T47D (cell line): ENCODE data around the gene LCN10.

Experiments
- DNase-seq, 2 experiments: peaks; one replicate each; pipeline versions ENCODE4 v3.0.0 to v3.0.0-alpha.2; 2011 to 2012; ENCODE audit warnings: low read depth in 1 of 2, low spot score in 1 of 2
- JUND ChIP-seq: IDR thresholded peaks from 2 replicates; pipeline ENCODE4 v1.6.1; 2012; ENCODE audit warnings: low read depth
- in situ Hi-C: cut with HindIII; loops from 2 replicates; pipeline ENCODE4 v1.10.0; 2016; ENCODE audit warnings: low sequenced_read_pairs, low pct_unique_long_range_greater_than_20kb

LCN10 gene

GRCh38 chr9:136723989-136724388 is 18.8 kb downstream of the LCN10 start:
- in situ Hi-C loops, result no loop called here
- no peak for DNase-seq
- no peak for TF ChIP-seq JUND

DNA sequence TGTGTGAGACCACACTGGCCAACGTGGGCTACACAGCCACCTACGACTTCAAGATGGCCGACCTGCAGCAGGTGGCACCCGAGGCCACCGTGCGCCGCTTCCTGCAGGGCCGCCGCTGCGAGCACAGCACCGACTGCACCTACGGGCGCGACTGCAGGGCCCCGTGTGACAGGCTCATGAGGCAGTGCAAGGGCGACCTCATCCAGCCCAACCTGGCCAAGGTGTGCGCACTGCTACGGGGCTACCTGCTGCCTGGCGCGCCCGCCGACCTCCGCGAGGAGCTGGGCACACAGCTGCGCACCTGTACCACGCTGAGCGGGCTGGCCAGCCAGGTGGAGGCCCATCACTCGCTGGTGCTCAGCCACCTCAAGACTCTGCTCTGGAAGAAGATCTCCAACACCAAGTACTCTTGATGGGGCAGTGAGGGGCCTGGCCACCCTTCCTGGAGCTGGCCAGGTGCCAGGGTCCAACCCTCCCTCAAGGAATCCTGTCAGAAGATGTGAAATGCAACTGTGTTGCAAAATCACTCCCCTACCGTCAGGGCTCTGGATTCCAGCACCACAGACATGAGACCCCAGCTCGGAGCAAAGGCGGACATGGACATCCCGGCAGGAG is 19.3 kb downstream of the LCN10 start:
- no peak for DNase-seq
- in situ Hi-C loops, result no loop called here
- TF ChIP-seq JUND, result no peak

DNA sequence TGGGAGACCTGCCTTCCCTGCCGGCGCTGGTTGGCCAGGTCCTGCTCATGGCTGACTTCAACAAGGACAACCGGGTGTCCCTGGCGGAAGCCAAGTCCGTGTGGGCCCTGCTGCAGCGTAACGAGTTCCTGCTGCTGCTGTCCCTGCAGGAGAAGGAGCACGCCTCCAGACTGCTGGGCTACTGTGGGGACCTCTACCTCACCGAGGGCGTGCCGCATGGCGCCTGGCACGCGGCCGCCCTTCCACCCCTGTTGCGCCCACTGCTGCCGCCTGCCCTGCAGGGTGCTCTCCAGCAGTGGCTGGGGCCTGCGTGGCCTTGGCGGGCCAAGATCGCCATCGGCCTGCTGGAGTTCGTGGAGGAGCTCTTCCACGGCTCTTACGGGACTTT is 19.8 kb downstream of the LCN10 start:
- no peak for TF ChIP-seq JUND
- DNase-seq, result no peak
- in situ Hi-C loops, result no loop called here

GRCh38 chr9:136722093-136722968 is 20.4 kb downstream of the LCN10 start:
- DNase-seq, result no peak
- in situ Hi-C loops, result no loop called here
- TF ChIP-seq JUND, result no peak

DNA sequence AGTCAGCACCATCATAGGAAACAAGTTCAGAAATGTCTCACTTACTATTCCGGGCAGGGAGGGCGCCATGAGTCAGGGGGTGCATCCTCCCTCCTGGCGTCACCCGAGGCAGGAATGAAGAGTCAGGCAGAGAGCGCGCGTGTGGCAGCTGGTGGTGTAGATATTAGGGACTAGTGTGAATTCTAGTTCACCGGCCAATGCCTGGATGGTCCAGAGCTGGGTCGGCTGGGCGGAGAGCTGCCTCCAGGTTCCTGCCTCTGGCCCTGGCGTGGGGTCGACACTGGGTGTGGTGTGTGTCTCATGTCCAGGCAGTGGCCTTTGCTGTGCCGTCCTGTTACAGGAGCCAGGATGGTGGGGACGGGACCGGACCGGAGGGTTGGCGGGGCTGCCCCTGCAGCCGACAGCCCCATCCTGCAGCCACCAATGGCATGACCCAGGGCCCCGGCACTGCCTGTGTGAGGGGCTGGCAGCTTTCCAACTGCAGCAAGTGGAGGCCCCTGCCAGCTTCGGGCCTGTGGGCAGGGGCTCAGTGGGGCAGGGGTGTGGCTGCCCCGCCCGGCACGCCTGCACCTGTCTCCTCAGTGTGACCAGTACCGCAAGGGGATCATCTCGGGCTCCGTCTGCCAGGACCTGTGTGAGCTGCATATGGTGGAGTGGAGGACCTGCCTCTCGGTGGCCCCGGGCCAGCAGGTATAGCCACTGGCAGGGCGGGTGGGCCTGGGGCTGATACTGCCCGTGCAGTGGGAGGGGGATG is 21.2 kb downstream of the LCN10 start:
- no peak for DNase-seq
- in situ Hi-C loops, result no loop called here
- TF ChIP-seq JUND, result no peak

- no peak for TF ChIP-seq JUND
- in situ Hi-C loops, result no loop called here
- no peak for DNase-seq
These were observed 21.8 kb downstream of the LCN10 start for GRCh38 chr9:136720898-136721338.

DNA sequence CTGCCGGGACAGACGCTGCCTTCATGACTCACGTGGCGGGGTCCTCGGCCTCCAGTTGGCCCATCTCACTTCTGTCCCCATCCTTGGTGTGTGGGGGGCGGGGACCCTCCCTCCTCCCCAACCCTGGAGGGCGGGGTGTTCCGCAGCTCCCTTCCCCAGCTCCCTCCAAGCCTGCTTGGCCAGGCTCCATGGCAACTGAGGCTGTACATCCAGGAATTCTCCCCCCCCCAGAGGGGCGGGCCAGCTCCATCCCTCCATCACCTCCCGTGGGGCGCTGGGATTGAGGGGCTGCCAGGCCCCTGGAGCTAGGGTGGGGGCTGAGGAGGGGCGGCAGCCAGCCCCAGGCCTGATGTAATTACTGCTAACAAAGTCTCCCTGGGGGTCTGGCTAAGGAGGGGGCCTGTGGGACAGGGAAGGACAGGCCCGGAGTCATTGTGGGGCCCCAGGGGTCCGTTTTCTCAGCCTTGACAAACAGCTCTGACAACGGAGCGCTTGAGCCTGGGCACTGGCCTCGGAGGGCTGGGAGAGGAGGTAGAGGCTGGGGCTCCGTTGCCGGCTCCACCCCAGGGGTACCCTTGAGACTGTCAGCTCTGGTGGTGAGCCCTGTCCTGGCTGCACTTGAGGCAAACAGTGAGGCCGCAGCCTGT is 22.4 kb downstream of the LCN10 start:
- in situ Hi-C loops, result no loop called here
- DNase-seq, result no peak
- TF ChIP-seq JUND, result no peak

DNA sequence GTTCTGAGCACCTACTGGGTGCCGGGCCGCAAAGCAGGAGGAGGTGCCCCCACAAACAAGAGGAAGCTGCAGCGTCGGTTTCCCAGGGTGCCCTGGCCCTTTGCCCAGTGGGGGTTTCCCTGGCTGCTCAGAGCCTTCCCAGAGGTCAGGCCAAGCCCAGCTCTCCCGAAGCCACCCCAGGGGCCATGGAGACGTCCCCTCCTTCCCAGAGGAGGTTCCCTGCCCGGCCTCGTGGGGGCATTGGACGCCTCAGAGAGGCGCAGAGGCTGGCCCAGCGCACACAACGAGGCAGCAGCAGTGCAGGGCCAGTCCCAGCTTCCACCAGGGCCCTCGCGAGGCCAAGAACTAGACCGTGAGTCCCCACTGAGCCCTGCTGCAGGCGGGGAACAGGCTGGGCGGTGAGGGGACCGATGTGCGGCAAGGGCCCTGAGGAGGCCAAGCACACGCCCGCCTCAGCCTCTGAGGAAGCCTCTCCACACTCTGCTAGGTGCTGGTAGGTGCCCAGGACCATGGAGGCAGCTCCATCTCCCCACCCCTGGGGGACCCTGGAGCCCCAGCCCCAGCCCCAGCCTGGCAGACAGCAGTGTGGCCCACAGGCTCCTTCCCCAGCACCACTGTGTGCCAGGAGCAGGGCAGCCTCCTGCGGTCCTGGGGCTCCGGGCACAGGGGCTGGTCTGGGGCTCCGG is 23.4 kb downstream of the LCN10 start:
- in situ Hi-C loops, result no loop called here
- DNase-seq, result no peak
- no peak for TF ChIP-seq JUND

DNA sequence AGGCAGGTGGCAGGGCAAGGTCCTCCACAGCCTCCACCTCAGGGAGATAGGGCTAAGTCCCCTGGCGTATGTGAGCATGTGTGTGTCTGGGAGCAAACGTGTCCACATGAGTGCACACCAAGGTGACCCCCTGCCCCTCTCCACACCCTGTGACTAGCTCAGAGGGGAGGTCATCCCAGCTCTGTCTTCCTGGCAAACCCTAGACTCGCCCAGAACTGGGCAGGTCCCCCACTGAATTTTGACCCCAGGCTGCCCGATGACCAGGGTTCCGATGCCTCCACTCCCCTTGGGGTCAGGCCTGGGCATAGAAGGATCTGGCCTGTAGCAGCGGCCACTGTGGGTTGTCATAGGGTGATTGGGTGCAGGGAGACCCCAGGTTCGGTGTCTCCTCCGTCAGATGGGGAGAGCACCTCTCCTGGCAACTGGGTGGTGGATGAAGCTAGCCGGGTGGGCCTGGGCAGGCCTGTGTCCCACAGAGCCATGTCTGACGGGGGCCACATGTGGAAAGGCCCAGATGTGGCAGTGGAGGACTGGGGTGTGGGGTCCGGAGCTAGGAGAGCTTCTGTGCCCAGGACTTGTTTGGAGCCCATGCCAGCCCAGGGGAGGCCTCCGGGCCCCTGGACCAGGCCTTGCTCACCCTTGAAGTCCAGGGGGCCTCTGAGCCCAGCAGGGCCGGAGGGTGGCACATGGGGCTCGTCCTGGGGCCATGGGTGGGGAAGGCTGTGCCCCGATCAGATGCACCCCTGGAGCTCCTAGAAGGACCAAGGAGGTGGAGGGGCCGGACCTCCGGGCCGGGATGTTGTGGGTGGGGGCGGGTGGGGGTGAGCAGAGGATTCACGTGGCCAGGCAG is 24.2 kb downstream of the LCN10 start:
- DNase-seq, result no peak
- in situ Hi-C loops, result no loop called here

GRCh38 chr9:136717399-136717798 is 25.3 kb downstream of the LCN10 start:
- no peak for TF ChIP-seq JUND
- in situ Hi-C loops, result no loop called here
- no peak for DNase-seq

More for the DNA sequence above, 24.2 kb downstream of the LCN10 start:
- TF ChIP-seq JUND, result no peak

- no peak for TF ChIP-seq JUND
- in situ Hi-C loops, result no loop called here
- DNase-seq, result no peak
These were observed 27.9 kb downstream of the LCN10 start for GRCh38 chr9:136714893-136715274.
